HUES64 (cell line): ENCODE results near the gene PRSS1.
"Not testable (repeated sequence)": the region's sequence is repeated elsewhere in the genome, so short reads cannot be mapped to it uniquely, and the experiment has no call there.

Experiments
- H3K27ac ChIP-seq: 2 replicates; pipeline ENCODE4 v1.7.0; 2013; ENCODE audit warnings: low read depth, low read length, inconsistent platforms
- H3K27me3 ChIP-seq: 2 replicates; pipeline ENCODE4 v1.6.1; 2013; ENCODE audit warnings: mild to moderate bottlenecking, low read length; ENCODE audit not compliant: insufficient read depth
- H3K36me3 ChIP-seq: 2 replicates; pipeline ENCODE4 v1.6.1; 2013; ENCODE audit warnings: mild to moderate bottlenecking, low read length; ENCODE audit not compliant: insufficient read depth
- H3K4me1 ChIP-seq: 2 replicates; pipeline ENCODE4 v1.6.1; 2013; ENCODE audit warnings: mild to moderate bottlenecking, low read length, moderate library complexity; ENCODE audit not compliant: insufficient read depth
- H3K4me3 ChIP-seq: 2 replicates; pipeline ENCODE4 v1.5.1; 2013; ENCODE audit warnings: mild to moderate bottlenecking, low read length, moderate library complexity
- H3K9ac ChIP-seq: 2 replicates; pipeline ENCODE4 v1.6.1; 2013; ENCODE audit warnings: mild to moderate bottlenecking, low read depth, low read length
- H3K9me3 ChIP-seq: 2 replicates; pipeline ENCODE4 v1.6.1; 2013; ENCODE audit warnings: low read depth, low read length; ENCODE audit not compliant: insufficient read depth
- WGBS: fragments of 150-250, 120-280 bp; methylation state at CpG from one replicate; pipeline ENCODE4 v1.1.7; 2013; ENCODE audit warnings: missing lambda C conversion rate; 5-methylcytosine and 5-hydroxymethylcytosine counted together

The PRSS1 gene

GRCh38 chr7:142718313-142718712 lies 31.0 kb upstream of the PRSS1 start:
- Histone ChIP-seq H3K4me3 (no peak overlapping the region), H3K9ac (no peak overlapping the region), H3K4me1 (no peaks in the 10 kb centered on the region), H3K27ac (no peak overlapping the region), H3K9me3 (no peaks in the 10 kb centered on the region), H3K27me3 (no peaks in the 10 kb centered on the region), H3K36me3 (no peaks in the 10 kb centered on the region)
- WGBS, result 95% methylated on average over 1 of the region's 1 CpG

GRCh38 chr7:142720172-142720773 lies 29.0 kb upstream of the PRSS1 start:
- H3K4me3 ChIP-seq, result no peak overlapping the region
- WGBS, result 93% methylated on average over 8 of the region's 8 CpGs
- H3K27ac ChIP-seq, result no peak overlapping the region
- no peaks in the 10 kb centered on the region for H3K4me1 ChIP-seq
- no peak overlapping the region for H3K9ac ChIP-seq
- H3K27me3 ChIP-seq, result no peaks in the 10 kb centered on the region
- no peaks in the 10 kb centered on the region for H3K9me3 ChIP-seq
- H3K36me3 ChIP-seq, result no peaks in the 10 kb centered on the region

GRCh38 chr7:142720986-142721385 lies 28.3 kb upstream of the PRSS1 start:
- no peak overlapping the region for H3K4me3 ChIP-seq
- no peak overlapping the region for H3K9ac ChIP-seq
- H3K9me3 ChIP-seq, result no peaks in the 10 kb centered on the region
- no peak overlapping the region for H3K27ac ChIP-seq
- H3K36me3 ChIP-seq, result no peaks in the 10 kb centered on the region
- H3K4me1 ChIP-seq, result no peaks in the 10 kb centered on the region
- H3K27me3 ChIP-seq, result no peaks in the 10 kb centered on the region
- WGBS, result 96% methylated on average over 10 of the region's 10 CpGs

- H3K4me3 ChIP-seq, result no peak overlapping the region
- H3K27ac ChIP-seq, result no peak overlapping the region
- no peaks in the 10 kb centered on the region for H3K4me1 ChIP-seq
- no peak overlapping the region for H3K9ac ChIP-seq
- H3K36me3 ChIP-seq, result no peaks in the 10 kb centered on the region
- no peaks in the 10 kb centered on the region for H3K9me3 ChIP-seq
- 94% methylated on average over 14 of the region's 15 CpGs for WGBS
- no peaks in the 10 kb centered on the region for H3K27me3 ChIP-seq
Measured at GRCh38 chr7:142722248-142722794, 27.0 kb upstream of the PRSS1 start.

- no peaks in the 10 kb centered on the region for H3K4me1 ChIP-seq
- H3K4me3 ChIP-seq, result no peak overlapping the region
- no peak overlapping the region for H3K9ac ChIP-seq
- H3K27ac ChIP-seq, result no peak overlapping the region
- H3K36me3 ChIP-seq, result no peaks in the 10 kb centered on the region
- H3K9me3 ChIP-seq, result no peaks in the 10 kb centered on the region
- WGBS, result 96% methylated on average over 8 of the region's 8 CpGs
- no peaks in the 10 kb centered on the region for H3K27me3 ChIP-seq
Measured at GRCh38 chr7:142733271-142733670, 16.0 kb upstream of the PRSS1 start.

GRCh38 chr7:142739923-142740492 lies 9.3 kb upstream of the PRSS1 start:
- Histone ChIP-seq H3K4me1 (no peaks in the 10 kb centered on the region), H3K9ac (no peak overlapping the region), H3K27ac (no peak overlapping the region), H3K4me3 (no peak overlapping the region), H3K36me3 (no peaks in the 10 kb centered on the region), H3K27me3 (no peaks in the 10 kb centered on the region), H3K9me3 (no peaks in the 10 kb centered on the region)
- 64% methylated on average over 2 of the region's 2 CpGs for WGBS

GRCh38 chr7:142740786-142741185 lies 8.5 kb upstream of the PRSS1 start:
- Histone ChIP-seq H3K9me3 (no peaks in the 10 kb centered on the region), H3K27ac (no peak overlapping the region), H3K27me3 (no peaks in the 10 kb centered on the region), H3K4me1 (no peaks in the 10 kb centered on the region), H3K4me3 (no peak overlapping the region), H3K9ac (no peak overlapping the region), H3K36me3 (no peaks in the 10 kb centered on the region)
- 91% methylated on average over 5 of the region's 5 CpGs for WGBS

- H3K4me3 ChIP-seq, H3K9ac ChIP-seq, H3K4me1 ChIP-seq, H3K27ac ChIP-seq, H3K9me3 ChIP-seq, H3K27me3 ChIP-seq, H3K36me3 ChIP-seq: not testable (repeated sequence)
Measured at GRCh38 chr7:142741932-142742331, 7.3 kb upstream of the PRSS1 start.

- WGBS, result 97% methylated on average over 1 of the region's 1 CpG
- Histone ChIP-seq H3K4me1 (no peaks in the 10 kb centered on the region), H3K36me3 (no peaks in the 10 kb centered on the region), H3K9ac (no peak overlapping the region), H3K9me3 (no peaks in the 10 kb centered on the region), H3K27ac (no peak overlapping the region), H3K27me3 (no peaks in the 10 kb centered on the region), H3K4me3 (no peak overlapping the region)
Measured at GRCh38 chr7:142745091-142745635, 4.1 kb upstream of the PRSS1 start.

GRCh38 chr7:142745745-142746144 lies 3.5 kb upstream of the PRSS1 start:
- H3K4me1 ChIP-seq, result no peaks in the 10 kb centered on the region
- 88% methylated on average over 4 of the region's 4 CpGs for WGBS
- H3K9me3 ChIP-seq, result no peaks in the 10 kb centered on the region
- no peak overlapping the region for H3K9ac ChIP-seq
- H3K36me3 ChIP-seq, result no peaks in the 10 kb centered on the region
- no peak overlapping the region for H3K27ac ChIP-seq
- no peak overlapping the region for H3K4me3 ChIP-seq
- no peaks in the 10 kb centered on the region for H3K27me3 ChIP-seq

GRCh38 chr7:142746264-142746663 lies 3.0 kb upstream of the PRSS1 start:
- Histone ChIP-seq H3K4me3 (no peak overlapping the region), H3K27ac (no peak overlapping the region), H3K9me3 (no peaks in the 10 kb centered on the region), H3K27me3 (no peaks in the 10 kb centered on the region), H3K9ac (no peak overlapping the region), H3K36me3 (no peaks in the 10 kb centered on the region), H3K4me1 (no peaks in the 10 kb centered on the region)
- 93% methylated on average over 3 of the region's 3 CpGs for WGBS
